ENCODE data around the gene SLC19A1.

The SLC19A1 gene

GRCh38 chr21:45497846-45498645 is 44.2 kb downstream of the SLC19A1 start:
- no peak for TF ChIP-seq CTCF (conservative IDR thresholded peaks at IDR 0.05; ENCODE audit: control insufficient read depth, insufficient read depth, low read depth, low read length)
- no peak overlapping the region for H3K4me3 ChIP-seq (ENCODE audit: control insufficient read depth, low read depth, low read length)
- DNase-seq (ENCODE audit: low read depth), result no peak

GRCh38 chr21:45496968-45497845 is 45.0 kb downstream of the SLC19A1 start:
- no peak for TF ChIP-seq CTCF (conservative IDR thresholded peaks at IDR 0.05; ENCODE audit: control insufficient read depth, insufficient read depth, low read depth, low read length)
- H3K4me3 ChIP-seq (ENCODE audit: control insufficient read depth, low read depth, low read length), result no peak overlapping the region
- no peak for DNase-seq (ENCODE audit: low read depth)

- no peak for TF ChIP-seq CTCF (conservative IDR thresholded peaks at IDR 0.05; ENCODE audit: control insufficient read depth, insufficient read depth, low read depth, low read length)
- no peak for DNase-seq (ENCODE audit: low read depth)
- no peak overlapping the region for H3K4me3 ChIP-seq (ENCODE audit: control insufficient read depth, low read depth, low read length)
These were observed 45.9 kb downstream of the SLC19A1 start for GRCh38 chr21:45496151-45496967.

GRCh38 chr21:45494851-45495680 is 47.2 kb downstream of the SLC19A1 start:
- TF ChIP-seq CTCF (conservative IDR thresholded peaks at IDR 0.05; ENCODE audit: control insufficient read depth, insufficient read depth, low read depth, low read length), result no peak
- no peak overlapping the region for H3K4me3 ChIP-seq (ENCODE audit: control insufficient read depth, low read depth, low read length)
- no peak for DNase-seq (ENCODE audit: low read depth)

GRCh38 chr21:45494135-45494850 is 47.9 kb downstream of the SLC19A1 start:
- TF ChIP-seq CTCF (conservative IDR thresholded peaks at IDR 0.05; ENCODE audit: control insufficient read depth, insufficient read depth, low read depth, low read length), result no peak
- no peak for DNase-seq (ENCODE audit: low read depth)
- H3K4me3 ChIP-seq (ENCODE audit: control insufficient read depth, low read depth, low read length), result no peak overlapping the region

All from fibroblast of mammary gland (primary cell).